Skeletal muscle tissue (tissue), 4 donors: ENCODE data around the gene RALB. TPM values are rescaled to one million over a fixed set of nuclear protein-coding genes. Genes with fewer than 3 reads are reported as not detected.
A peak's percentile ranks its signal among the peaks of the same experiment; 100 is the strongest.

Source experiments
- H3K27ac ChIP-seq: one replicate; pipeline ENCODE4 v1.7.0; 2013; ENCODE audit warnings: mild to moderate bottlenecking, low read depth, low read length, inconsistent platforms
- H3K27me3 ChIP-seq, 3 donors: one replicate each; pipeline ENCODE4 v1.7.0; 2013; ENCODE audit warnings: low read length in 3 of 3; ENCODE audit not compliant: control insufficient read depth in 3 of 3, insufficient read depth in 3 of 3
- H3K36me3 ChIP-seq, 3 donors: one replicate each; pipeline ENCODE4 v1.7.0; 2013; ENCODE audit warnings: low read length in 3 of 3; ENCODE audit not compliant: control insufficient read depth in 3 of 3, insufficient read depth in 3 of 3
- H3K4me1 ChIP-seq, 3 donors: one replicate each; pipeline ENCODE4 v1.7.0; 2013; ENCODE audit warnings: low read length in 3 of 3, mild to moderate bottlenecking in 3 of 3; ENCODE audit not compliant: control insufficient read depth in 3 of 3, insufficient read depth in 3 of 3
- H3K4me3 ChIP-seq, 3 donors: one replicate each; pipeline ENCODE4 v1.7.0; 2013; ENCODE audit warnings: low read length in 3 of 3
- H3K9ac ChIP-seq, 3 donors: one replicate each; pipeline ENCODE4 v1.7.0; 2013; ENCODE audit warnings: low read length in 3 of 3, mild to moderate bottlenecking in 3 of 3, moderate library complexity in 2 of 3, low read depth in 1 of 3
- H3K9me3 ChIP-seq, 3 donors: one replicate each; pipeline ENCODE4 v1.7.0; 2013; ENCODE audit warnings: low read length in 3 of 3; ENCODE audit not compliant: control insufficient read depth in 3 of 3
- total RNA-seq: library from RNA; depleted of rRNA; stranded (reverse); fragments of >200 nt; gene quantifications from one replicate; pipeline ENCODE4 v1.2.3, GENCODE V29; 2014
- donor health status: Osteomylitis.

The RALB gene
- total RNA-seq, 1 donor from 2014 or later = 36.0 TPM

GRCh38 chr2:120210270-120210693, 42.4 kb upstream of the RALB start:
- Histone ChIP-seq H3K27me3 (no peaks in the 10 kb centered on the region), H3K36me3 (no peaks in the 10 kb centered on the region), H3K4me3 (no peak overlapping the region), H3K9ac (no peak overlapping the region), H3K9me3 (no peaks in the 10 kb centered on the region), H3K4me1 (peaks cover 0 to 6% (median 5%) of the 10 kb centered on the region in 3 donors), H3K27ac (no peak overlapping the region)

- no peaks in the 10 kb centered on the region for H3K27me3 ChIP-seq
- H3K4me1 ChIP-seq = peaks cover 10 to 33% (median 12%) of the 10 kb centered on the region in 3 donors
- H3K9ac ChIP-seq = no peak overlapping the region
- no peak overlapping the region for H3K4me3 ChIP-seq
- peaks cover 10 to 17% (median 10%) of the 10 kb centered on the region in 3 donors for H3K36me3 ChIP-seq
- peaks cover 0 to 5% (median 0%) of the 10 kb centered on the region in 3 donors for H3K9me3 ChIP-seq
- H3K27ac ChIP-seq = no peak overlapping the region
Measured at GRCh38 chr2:120218181-120218580, 34.5 kb upstream of the RALB start.

- no peaks in the 10 kb centered on the region for H3K27me3 ChIP-seq
- no peak overlapping the region for H3K27ac ChIP-seq
- peaks cover 18 to 42% (median 19%) of the 10 kb centered on the region in 3 donors for H3K4me1 ChIP-seq
- no peak overlapping the region for H3K4me3 ChIP-seq
- no peak overlapping the region for H3K9ac ChIP-seq
- H3K36me3 ChIP-seq = peaks cover 10 to 17% (median 10%) of the 10 kb centered on the region in 3 donors
- H3K9me3 ChIP-seq = peaks cover 0 to 5% (median 0%) of the 10 kb centered on the region in 3 donors
Measured at GRCh38 chr2:120219291-120219690, 33.4 kb upstream of the RALB start.

- H3K9me3 ChIP-seq = peaks cover 0 to 5% (median 0%) of the 10 kb centered on the region in 3 donors
- peaks cover 10 to 17% (median 10%) of the 10 kb centered on the region in 3 donors for H3K36me3 ChIP-seq
- H3K27me3 ChIP-seq = no peaks in the 10 kb centered on the region
- peak overlapping the region in 1 of 3 donors; percentile 16 for H3K9ac ChIP-seq
- peaks cover 19 to 45% (median 19%) of the 10 kb centered on the region in 3 donors for H3K4me1 ChIP-seq
- no peak overlapping the region for H3K27ac ChIP-seq
- no peak overlapping the region for H3K4me3 ChIP-seq
Measured at GRCh38 chr2:120219766-120220165, 32.9 kb upstream of the RALB start.

- H3K4me1 ChIP-seq = peaks cover 19 to 45% (median 19%) of the 10 kb centered on the region in 3 donors
- no peaks in the 10 kb centered on the region for H3K27me3 ChIP-seq
- H3K9ac ChIP-seq = no peak overlapping the region
- peaks cover 0 to 5% (median 0%) of the 10 kb centered on the region in 3 donors for H3K9me3 ChIP-seq
- peak overlapping the region in 1 of 3 donors; percentile 28 for H3K4me3 ChIP-seq
- peaks cover 10 to 17% (median 10%) of the 10 kb centered on the region in 3 donors for H3K36me3 ChIP-seq
- H3K27ac ChIP-seq = no peak overlapping the region
Measured at GRCh38 chr2:120220756-120221155, 31.9 kb upstream of the RALB start.

GRCh38 chr2:120221616-120222015, 31.0 kb upstream of the RALB start:
- Histone ChIP-seq H3K27me3 (no peaks in the 10 kb centered on the region), H3K27ac (no peak overlapping the region), H3K4me3 (peak overlapping the region in 1 of 3 donors; percentile 45), H3K9me3 (peaks cover 0 to 5% (median 0%) of the 10 kb centered on the region in 3 donors), H3K9ac (peak overlapping the region in 1 of 3 donors; percentile 12), H3K36me3 (peaks cover 10 to 17% (median 10%) of the 10 kb centered on the region in 3 donors), H3K4me1 (peaks cover 19 to 47% (median 19%) of the 10 kb centered on the region in 3 donors)

GRCh38 chr2:120222186-120223033, 30.2 kb upstream of the RALB start:
- H3K4me3 ChIP-seq = peak overlapping the region; percentile 72 to 81 (median 80)
- peaks cover 0 to 5% (median 0%) of the 10 kb centered on the region in 3 donors for H3K9me3 ChIP-seq
- no peaks in the 10 kb centered on the region for H3K27me3 ChIP-seq
- H3K27ac ChIP-seq = peak overlapping the region; percentile 95
- H3K4me1 ChIP-seq = peaks cover 19 to 48% (median 19%) of the 10 kb centered on the region in 3 donors
- peak overlapping the region; percentile 74 to 81 (median 74) for H3K9ac ChIP-seq
- H3K36me3 ChIP-seq = peaks cover 10 to 17% (median 10%) of the 10 kb centered on the region in 3 donors

GRCh38 chr2:120223034-120223912, 29.4 kb upstream of the RALB start, which contains the start of gene TMEM185B:
Gene TMEM185B (minus strand): TSS chr2:120223400. CDS start chr2:120222976, 424 bp downstream.
- Histone ChIP-seq H3K27ac (peak within 1 kb of the TSS; percentile 95), H3K9ac (peak within 1 kb of the TSS; percentile 74 to 86 (median 81)), H3K36me3 (peaks cover 6 to 17% (median 9%) of the 10 kb centered on the region in 3 donors), H3K27me3 (no peaks in the 10 kb centered on the region), H3K4me3 (peak within 1 kb of the TSS; percentile 74 to 81 (median 80)), H3K9me3 (peaks cover 0 to 5% (median 0%) of the 10 kb centered on the region in 3 donors), H3K4me1 (peaks cover 19 to 45% (median 19%) of the 10 kb centered on the region in 3 donors)

GRCh38 chr2:120224256-120224655, 28.4 kb upstream of the RALB start:
- Histone ChIP-seq H3K9me3 (peaks cover 0 to 5% (median 0%) of the 10 kb centered on the region in 3 donors), H3K36me3 (peaks cover 5 to 11% (median 6%) of the 10 kb centered on the region in 3 donors), H3K4me3 (peak overlapping the region; percentile 74 to 81 (median 80)), H3K9ac (peak overlapping the region in 2 of 3 donors; percentile 81 to 86), H3K4me1 (peaks cover 19 to 46% (median 19%) of the 10 kb centered on the region in 3 donors), H3K27me3 (no peaks in the 10 kb centered on the region), H3K27ac (no peak overlapping the region)
